Measurements from ENCODE around the gene BTN2A1.

The BTN2A1 gene

DNA sequence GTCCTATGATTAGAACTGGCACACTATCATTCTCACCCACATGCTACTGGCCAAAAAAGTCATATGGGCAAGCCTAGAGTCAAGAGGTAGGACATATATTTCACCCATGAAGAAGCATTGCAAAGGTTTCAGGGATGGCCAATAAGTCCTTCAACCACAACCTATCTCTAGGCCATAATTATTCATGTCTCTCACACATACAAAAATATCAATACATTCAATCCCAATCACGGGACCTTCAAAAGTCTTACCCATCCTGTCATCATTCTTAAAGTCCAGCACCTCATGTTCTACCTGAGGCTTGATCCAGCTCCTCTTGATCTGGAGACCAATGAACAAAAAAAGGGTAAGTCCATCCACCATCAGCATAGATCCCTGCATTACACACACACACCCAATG, 29.7 kb downstream of the BTN2A1 start:
- TF ChIP-seq, protein P1, sequence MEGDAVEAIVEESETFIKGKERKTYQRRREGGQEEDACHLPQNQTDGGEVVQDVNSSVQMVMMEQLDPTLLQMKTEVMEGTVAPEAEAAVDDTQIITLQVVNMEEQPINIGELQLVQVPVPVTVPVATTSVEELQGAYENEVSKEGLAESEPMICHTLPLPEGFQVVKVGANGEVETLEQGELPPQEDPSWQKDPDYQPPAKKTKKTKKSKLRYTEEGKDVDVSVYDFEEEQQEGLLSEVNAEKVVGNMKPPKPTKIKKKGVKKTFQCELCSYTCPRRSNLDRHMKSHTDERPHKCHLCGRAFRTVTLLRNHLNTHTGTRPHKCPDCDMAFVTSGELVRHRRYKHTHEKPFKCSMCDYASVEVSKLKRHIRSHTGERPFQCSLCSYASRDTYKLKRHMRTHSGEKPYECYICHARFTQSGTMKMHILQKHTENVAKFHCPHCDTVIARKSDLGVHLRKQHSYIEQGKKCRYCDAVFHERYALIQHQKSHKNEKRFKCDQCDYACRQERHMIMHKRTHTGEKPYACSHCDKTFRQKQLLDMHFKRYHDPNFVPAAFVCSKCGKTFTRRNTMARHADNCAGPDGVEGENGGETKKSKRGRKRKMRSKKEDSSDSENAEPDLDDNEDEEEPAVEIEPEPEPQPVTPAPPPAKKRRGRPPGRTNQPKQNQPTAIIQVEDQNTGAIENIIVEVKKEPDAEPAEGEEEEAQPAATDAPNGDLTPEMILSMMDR (IDR thresholded peaks at IDR 0.05; ENCODE audit: extremely low read depth, missing control alignments): no peak
- DNase-seq (ENCODE audit: low spot score): no peak

DNA sequence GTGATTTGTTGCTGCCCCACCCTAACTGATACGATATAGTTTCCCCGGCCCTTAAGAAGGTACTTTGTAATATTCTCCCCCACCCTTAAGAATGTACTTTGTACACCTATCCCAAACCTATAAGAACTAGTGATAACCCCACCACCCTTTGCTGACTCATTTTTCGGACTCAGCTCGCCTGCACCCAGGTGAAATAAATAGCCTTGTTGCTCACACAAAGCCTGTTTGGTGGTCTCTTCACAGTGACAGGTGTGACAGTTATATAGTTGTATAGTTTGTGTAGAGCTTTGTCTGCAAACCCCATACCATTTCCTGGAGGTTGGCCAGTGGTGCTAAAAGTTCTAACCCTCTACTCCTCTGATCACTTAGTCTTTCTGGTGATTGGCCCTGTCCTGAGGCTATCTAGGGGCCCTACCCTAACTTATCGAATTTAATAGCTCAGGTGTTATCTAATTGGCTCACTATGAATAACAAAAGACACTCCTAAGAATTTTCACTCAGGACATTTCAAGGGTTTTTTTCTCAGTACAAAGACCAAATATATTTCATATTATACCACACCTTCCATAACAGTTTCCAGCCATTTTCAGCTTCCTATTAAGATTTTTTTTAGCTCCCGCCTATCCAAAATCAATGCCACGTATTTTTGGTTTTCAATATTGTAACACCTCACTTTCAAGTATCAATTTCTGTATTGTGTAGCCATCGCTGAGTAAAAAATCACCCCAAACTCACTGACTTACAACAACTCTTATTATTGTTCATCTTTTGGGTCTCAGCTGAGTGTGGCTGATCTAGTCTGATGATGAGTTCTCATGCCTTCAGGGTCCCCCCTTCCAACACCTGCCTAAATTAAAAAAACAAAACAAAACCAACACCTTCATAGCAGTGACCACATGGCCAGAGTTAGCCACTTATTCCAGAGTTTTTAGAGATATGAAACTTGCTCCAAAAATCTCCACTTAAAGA, 32.5 kb downstream of the BTN2A1 start:
- no peak for DNase-seq (ENCODE audit: low spot score)

DNA sequence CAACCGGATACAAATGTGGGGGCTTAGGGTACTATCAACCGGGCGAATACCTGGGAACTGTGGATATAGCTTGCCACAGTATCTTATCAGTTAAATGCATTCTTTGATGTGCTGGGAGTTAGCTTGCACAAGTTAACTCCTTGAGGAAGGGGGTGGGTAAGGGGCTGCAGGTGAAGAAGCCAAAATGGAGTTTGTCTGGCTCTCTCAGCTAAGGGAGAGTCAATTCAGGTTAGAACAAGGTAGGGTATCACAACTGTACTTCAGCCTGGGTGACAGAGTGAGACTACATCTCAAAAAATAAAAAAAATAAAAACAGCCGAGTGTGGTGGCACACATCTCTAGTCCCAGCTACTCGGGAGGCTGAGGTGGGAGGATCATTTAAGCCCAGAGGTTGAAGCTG, 33.8 kb downstream of the BTN2A1 start:
- TF ChIP-seq, protein P1 (IDR thresholded peaks at IDR 0.05; ENCODE audit: extremely low read depth, missing control alignments): no peak
- no peak for DNase-seq (ENCODE audit: low spot score)

More for the DNA sequence above, 32.5 kb downstream of the BTN2A1 start:
- TF ChIP-seq, protein P1 (IDR thresholded peaks at IDR 0.05; ENCODE audit: extremely low read depth, missing control alignments): no peak

DNA sequence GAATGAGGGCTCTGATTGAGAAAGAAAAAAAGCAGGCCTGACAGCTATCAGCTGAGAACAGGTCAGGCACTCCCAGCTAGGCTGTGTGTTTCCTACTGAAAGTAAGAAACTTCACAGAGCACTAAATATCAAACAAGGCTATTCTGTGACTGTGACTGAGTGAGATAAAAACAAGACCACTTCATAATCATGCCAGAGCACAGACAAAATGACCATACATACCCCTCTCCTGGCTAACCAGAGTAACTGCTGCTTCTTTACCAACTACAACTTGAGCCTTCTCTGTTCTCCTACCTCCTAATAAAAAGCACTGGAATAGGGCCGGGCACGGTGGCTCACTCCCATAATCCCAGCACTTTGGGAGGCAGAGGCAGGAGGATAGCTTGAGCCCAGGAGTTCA, 35.5 kb downstream of the BTN2A1 start:
- peak; percentile 38 for DNase-seq (ENCODE audit: low spot score)
- TF ChIP-seq, protein P1 (IDR thresholded peaks at IDR 0.05; ENCODE audit: extremely low read depth, missing control alignments): no peak

DNA sequence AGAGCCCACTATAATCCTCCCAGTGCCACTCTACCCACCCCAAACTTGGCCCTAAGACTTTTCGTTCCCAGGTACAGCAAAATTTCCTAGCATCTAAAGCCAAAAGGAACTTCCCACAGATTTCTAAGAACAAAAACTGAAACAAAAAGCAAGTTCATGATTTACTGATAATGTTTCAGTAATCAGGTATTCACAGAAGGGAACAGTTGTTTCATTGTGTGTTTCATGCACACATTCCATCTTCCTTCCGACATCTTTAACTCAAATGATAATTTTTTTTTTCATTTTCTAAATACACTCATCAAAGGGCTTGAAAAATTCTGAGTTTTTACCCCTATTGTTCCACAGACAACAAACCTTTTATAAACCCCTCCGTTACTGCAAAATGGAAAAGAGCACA, 36.4 kb downstream of the BTN2A1 start:
- DNase-seq (ENCODE audit: low spot score): no peak
- TF ChIP-seq, protein P1 (IDR thresholded peaks at IDR 0.05; ENCODE audit: extremely low read depth, missing control alignments): no peak

DNA sequence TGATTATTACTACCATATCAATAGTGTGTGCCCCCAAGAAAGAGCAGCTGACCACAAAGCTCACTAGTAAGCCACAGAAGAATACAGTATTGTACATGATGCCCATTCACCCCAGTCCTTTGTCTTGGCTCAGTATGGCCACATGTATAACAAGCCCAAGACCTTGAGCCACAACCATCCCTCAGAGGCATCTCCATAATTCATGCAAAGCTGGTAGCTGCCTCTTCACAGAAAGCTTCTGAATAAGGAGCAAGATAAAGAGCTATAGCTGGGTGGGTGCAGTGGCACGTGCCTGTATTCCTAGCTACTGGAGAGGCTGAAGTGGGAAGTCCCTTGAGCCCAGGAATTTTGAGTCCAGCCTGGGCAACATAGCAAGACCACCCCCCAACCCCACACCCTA, 37.5 kb downstream of the BTN2A1 start:
- DNase-seq (ENCODE audit: low spot score): no peak
- TF ChIP-seq, protein P1 (IDR thresholded peaks at IDR 0.05; ENCODE audit: extremely low read depth, missing control alignments): no peak

DNA sequence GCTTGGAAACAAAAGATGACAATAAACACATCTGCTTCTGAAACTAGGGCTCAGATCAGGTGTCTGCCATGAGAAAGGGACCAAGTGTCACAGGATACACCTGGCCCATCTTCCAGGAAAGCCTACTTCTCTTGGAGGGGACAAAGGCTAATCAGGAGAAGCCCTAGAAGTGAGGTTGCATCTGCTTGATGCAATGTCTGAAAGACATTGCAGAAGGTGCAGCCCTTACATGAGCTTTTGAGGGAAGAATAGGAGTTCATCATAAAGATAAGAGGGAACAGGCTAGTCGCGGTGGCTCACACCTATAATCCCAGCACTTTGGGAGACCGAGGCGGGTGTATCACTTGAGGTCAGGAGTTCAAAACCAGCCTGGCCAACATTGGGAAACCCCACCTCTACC, 39.9 kb downstream of the BTN2A1 start:
- DNase-seq (ENCODE audit: low spot score): no peak
- TF ChIP-seq, protein P1 (IDR thresholded peaks at IDR 0.05; ENCODE audit: extremely low read depth, missing control alignments): no peak

Data from GM20000 (cell line).